ENCODE results near the gene NFATC4. TPM values are rescaled to one million over a fixed set of nuclear protein-coding genes. Genes with fewer than 3 reads are reported as not detected.
"Not testable (repeated sequence)": the region's sequence is repeated elsewhere in the genome, so short reads cannot be mapped to it uniquely, and the experiment has no call there.

Gene NFATC4
- total RNA-seq, 1 donor from 2014 or later, result 13.3 TPM

GRCh38 chr14:24379907-24380730 lies 12.1 kb downstream of the NFATC4 start:
- intact Hi-C loops (cut with DNase I), result no loop called here

GRCh38 chr14:24381363-24382063 lies 13.5 kb downstream of the NFATC4 start:
- no peak for DNase-seq (ENCODE audit: low spot score)
- intact Hi-C loops (cut with DNase I), result no loop called here

More at GRCh38 chr14:24379907-24380730, 12.1 kb downstream of the NFATC4 start:
- DNase-seq (ENCODE audit: low spot score), result no peak

- intact Hi-C loops (cut with DNase I), result no loop called here
- no peak for DNase-seq (ENCODE audit: low spot score)
These were observed 14.0 kb downstream of the NFATC4 start for GRCh38 chr14:24382064-24382371.

GRCh38 chr14:24384169-24384568 lies 16.2 kb downstream of the NFATC4 start:
- DNase-seq (ENCODE audit: low spot score), result no peak
- intact Hi-C loops (cut with DNase I), result no loop called here

GRCh38 chr14:24385524-24385923 lies 17.5 kb downstream of the NFATC4 start:
- intact Hi-C loops (cut with DNase I), result no loop called here

GRCh38 chr14:24387009-24387345 lies 19.0 kb downstream of the NFATC4 start:
- intact Hi-C loops (cut with DNase I), result no loop called here
- DNase-seq (ENCODE audit: low spot score), result no peak

More at GRCh38 chr14:24385524-24385923, 17.5 kb downstream of the NFATC4 start:
- DNase-seq (ENCODE audit: low spot score), result no peak

GRCh38 chr14:24387579-24387978 lies 19.6 kb downstream of the NFATC4 start:
- DNase-seq (ENCODE audit: low spot score); intact Hi-C loops (cut with DNase I): not testable (repeated sequence)

- intact Hi-C loops (cut with DNase I), result no loop called here
- DNase-seq (ENCODE audit: low spot score), result no peak
These were observed 20.6 kb downstream of the NFATC4 start for GRCh38 chr14:24388474-24389179.

- no peak for DNase-seq (ENCODE audit: low spot score)
These were observed 21.4 kb downstream of the NFATC4 start for GRCh38 chr14:24389226-24389848.

GRCh38 chr14:24390701-24391468 lies 22.9 kb downstream of the NFATC4 start:
- no peak for DNase-seq (ENCODE audit: low spot score)
- intact Hi-C loops (cut with DNase I), result no loop called here

More at GRCh38 chr14:24389226-24389848, 21.4 kb downstream of the NFATC4 start:
- intact Hi-C loops (cut with DNase I), result no loop called here

- intact Hi-C loops (cut with DNase I), result no loop called here
These were observed 24.5 kb downstream of the NFATC4 start for GRCh38 chr14:24392325-24393091.

GRCh38 chr14:24394275-24394674 lies 26.3 kb downstream of the NFATC4 start:
- intact Hi-C loops (cut with DNase I), result no loop called here
- DNase-seq (ENCODE audit: low spot score), result no peak

More at GRCh38 chr14:24392325-24393091, 24.5 kb downstream of the NFATC4 start:
- DNase-seq (ENCODE audit: low spot score), result no peak

- DNase-seq (ENCODE audit: low spot score), result no peak
- intact Hi-C loops (cut with DNase I), result no loop called here
These were observed 27.9 kb downstream of the NFATC4 start for GRCh38 chr14:24395609-24396582.

GRCh38 chr14:24397639-24398292 lies 29.8 kb downstream of the NFATC4 start:
- intact Hi-C loops (cut with DNase I), result loop anchor here (2.0 kb wide), 1 partner anchor 31 kb away; no protein-coding TSS in a partner anchor

GRCh38 chr14:24398293-24398652 lies 30.3 kb downstream of the NFATC4 start:
- intact Hi-C loops (cut with DNase I), result loop anchor here (2.0 kb wide), 1 partner anchor 31 kb away; no protein-coding TSS in a partner anchor
- DNase-seq (ENCODE audit: low spot score), result no peak

More at GRCh38 chr14:24397639-24398292, 29.8 kb downstream of the NFATC4 start:
- DNase-seq (ENCODE audit: low spot score), result no peak

GRCh38 chr14:24398653-24399446 lies 30.9 kb downstream of the NFATC4 start, which contains the start of gene NYNRIN:
NYNRIN (plus strand) TSS chr14:24399003; CDS start chr14:24399247, 244 bp downstream.
- intact Hi-C loops (cut with DNase I), result loop anchor here (2.0 kb wide), 1 partner anchor 32 kb away; no protein-coding TSS in a partner anchor
- DNase-seq (ENCODE audit: low spot score), result no peak

Data from cardiac septum (tissue), 1 donor.